ENCODE measurements around the gene PCDHA9. TPM values are rescaled to one million over a fixed set of nuclear protein-coding genes. Genes with fewer than 3 reads are reported as not detected.
"Not testable (repeated sequence)": the region's sequence is repeated elsewhere in the genome, so short reads cannot be mapped to it uniquely, and the experiment has no call there.

PCDHA9 gene
- total RNA-seq, 5 donors from 2014 or later (not counting 1 experiment from before 2014, with no cell fraction given), result not detected

DNA sequence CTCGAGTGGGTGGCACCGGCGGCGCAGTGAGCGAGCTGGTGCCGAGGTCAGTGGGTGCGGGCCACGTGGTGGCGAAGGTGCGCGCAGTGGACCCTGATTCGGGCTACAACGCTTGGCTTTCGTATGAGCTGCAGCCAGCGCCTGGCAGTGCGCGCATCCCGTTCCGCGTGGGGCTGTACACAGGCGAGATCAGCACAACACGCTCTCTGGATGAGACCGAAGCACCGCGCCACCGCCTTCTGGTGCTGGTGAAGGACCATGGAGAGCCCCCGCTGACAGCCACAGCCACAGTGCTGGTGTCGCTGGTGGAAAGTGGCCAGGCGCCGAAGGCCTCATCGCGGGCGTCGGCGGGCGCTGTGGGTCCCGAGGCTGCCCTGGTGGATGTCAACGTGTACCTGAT, 24.7 kb upstream of the PCDHA9 start:
- ATAC-seq (replicated peaks in 1 of 4), result no peak
- Histone ChIP-seq H3K4me3 (ENCODE audit: control insufficient read depth in 1 of 2, extremely low read depth in 1 of 2, low read length in 1 of 2) (no peak overlapping the region), H3K36me3 (ENCODE audit: control insufficient read depth in 2 of 2, extremely low read depth in 1 of 2, insufficient read depth in 1 of 2, low read length in 1 of 2) (no peaks in the 10 kb centered on the region), H3K4me1 (ENCODE audit: control insufficient read depth in 1 of 2, extremely low read depth in 1 of 2, insufficient read depth in 2 of 2, low read length in 2 of 2) (no peaks in the 10 kb centered on the region), H3K27me3 (replicated peaks in 1 of 2; ENCODE audit: control insufficient read depth in 2 of 2, extremely low read depth in 1 of 2, insufficient read depth in 2 of 2, low read length in 1 of 2) (peaks cover 0 to 25% of the 10 kb centered on the region in 2 experiments), H3K9me3 (no peaks in the 10 kb centered on the region), H3K27ac (ENCODE audit: low read length) (no peak overlapping the region)
- peaks cover 19 to 33% of the 10 kb centered on the region in 2 donors for H3K27me3 Mint-ChIP-seq
- no peak overlapping the region for H3K4me3 Mint-ChIP-seq
- H3K4me1 Mint-ChIP-seq, result no peaks in the 10 kb centered on the region
- POLR2A ChIA-PET, result no interaction called here
- no peak for DNase-seq
- WGBS (ENCODE audit: insufficient coverage), result 65% methylated on average over 38 of the region's 38 CpGs
- H3K9me3 Mint-ChIP-seq, result peaks cover 0 to 19% (median 19%) of the 10 kb centered on the region in 3 donors
- no peak overlapping the region for H3K27ac Mint-ChIP-seq
- CTCF ChIA-PET, result no interaction called here
- H3K36me3 Mint-ChIP-seq, result peaks cover 5% of the 10 kb centered on the region

DNA sequence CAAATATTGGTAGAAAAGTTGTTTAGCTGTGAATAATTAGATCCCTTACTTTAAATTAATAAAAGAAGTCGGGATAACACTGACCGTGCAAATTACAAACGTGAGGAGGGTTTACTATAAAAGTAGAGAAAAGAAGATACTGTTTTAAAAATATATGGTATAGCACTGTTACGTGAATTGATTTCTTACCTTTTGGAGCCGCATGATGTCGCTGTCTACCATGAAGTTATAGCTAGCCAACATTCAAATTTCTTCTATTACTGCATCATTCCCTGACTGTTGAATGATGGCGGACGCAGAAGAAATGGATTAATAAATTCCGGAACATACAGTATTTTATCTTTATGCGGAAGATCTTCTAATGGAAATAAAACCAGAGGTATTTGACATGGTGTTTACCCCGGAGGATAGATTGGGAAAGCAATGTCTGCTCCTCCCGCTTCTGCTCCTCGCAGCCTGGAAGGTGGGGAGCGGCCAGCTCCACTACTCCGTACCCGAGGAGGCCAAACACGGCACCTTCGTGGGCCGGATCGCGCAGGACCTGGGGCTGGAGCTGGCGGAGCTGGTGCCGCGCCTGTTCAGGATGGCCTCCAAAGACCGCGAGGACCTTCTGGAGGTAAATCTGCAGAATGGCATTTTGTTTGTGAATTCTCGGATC, 20.3 kb upstream of the PCDHA9 start, which contains the start of gene PCDHA6:
PCDHA6 (plus strand) TSS at position 257 of the 658 bp plus-strand sequence; CDS start at position 389, 132 bp downstream.
- Histone ChIP-seq H3K36me3 (ENCODE audit: control insufficient read depth in 2 of 2, extremely low read depth in 1 of 2, insufficient read depth in 1 of 2, low read length in 1 of 2) (no peaks in the 10 kb centered on the region), H3K4me1 (ENCODE audit: control insufficient read depth in 1 of 2, extremely low read depth in 1 of 2, insufficient read depth in 2 of 2, low read length in 2 of 2) (no peaks in the 10 kb centered on the region), H3K9me3 (no peaks in the 10 kb centered on the region), H3K4me3 (ENCODE audit: control insufficient read depth in 1 of 2, extremely low read depth in 1 of 2, low read length in 1 of 2) (no peak within 1 kb of the TSS), H3K27me3 (replicated peaks in 1 of 2; ENCODE audit: control insufficient read depth in 2 of 2, extremely low read depth in 1 of 2, insufficient read depth in 2 of 2, low read length in 1 of 2) (peaks cover 0 to 27% of the 10 kb centered on the region in 2 experiments), H3K27ac (ENCODE audit: low read length) (no peak within 1 kb of the TSS)
- DNase-seq, result no peak
- ChIA-PET CTCF (no interaction called here), POLR2A (no interaction called here)
- ATAC-seq (replicated peaks in 1 of 4), result no peak
- Mint-ChIP-seq H3K4me1 (no peaks in the 10 kb centered on the region), H3K4me3 (no peak within 1 kb of the TSS), H3K9me3 (peaks cover 4 to 25% (median 13%) of the 10 kb centered on the region in 3 donors), H3K27ac (no peak within 1 kb of the TSS), H3K36me3 (peaks cover 8% of the 10 kb centered on the region), H3K27me3 (peaks cover 27 to 41% of the 10 kb centered on the region in 2 donors)
- WGBS (ENCODE audit: insufficient coverage), result 37% methylated on average over 18 of the region's 27 CpGs

DNA sequence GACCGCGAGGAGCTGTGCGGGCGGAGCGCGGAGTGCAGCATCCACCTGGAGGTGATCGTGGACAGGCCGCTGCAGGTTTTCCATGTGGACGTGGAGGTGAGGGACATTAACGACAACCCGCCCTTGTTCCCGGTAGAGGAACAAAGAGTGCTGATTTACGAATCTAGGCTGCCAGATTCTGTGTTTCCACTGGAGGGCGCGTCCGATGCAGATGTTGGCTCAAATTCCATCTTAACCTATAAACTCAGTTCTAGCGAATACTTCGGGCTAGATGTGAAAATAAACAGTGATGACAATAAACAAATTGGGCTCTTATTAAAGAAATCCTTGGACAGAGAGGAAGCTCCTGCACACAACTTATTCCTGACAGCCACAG, 19.8 kb upstream of the PCDHA9 start:
- ChIA-PET POLR2A (no interaction called here), CTCF (no interaction called here)
- ATAC-seq (replicated peaks in 1 of 4) (no peak), DNase-seq (no peak)
- Histone ChIP-seq H3K27ac (ENCODE audit: low read length) (no peak overlapping the region), H3K4me1 (ENCODE audit: control insufficient read depth in 1 of 2, extremely low read depth in 1 of 2, insufficient read depth in 2 of 2, low read length in 2 of 2) (no peaks in the 10 kb centered on the region), H3K4me3 (ENCODE audit: control insufficient read depth in 1 of 2, extremely low read depth in 1 of 2, low read length in 1 of 2) (no peak overlapping the region), H3K36me3 (ENCODE audit: control insufficient read depth in 2 of 2, extremely low read depth in 1 of 2, insufficient read depth in 1 of 2, low read length in 1 of 2) (no peaks in the 10 kb centered on the region), H3K27me3 (replicated peaks in 1 of 2; ENCODE audit: control insufficient read depth in 2 of 2, extremely low read depth in 1 of 2, insufficient read depth in 2 of 2, low read length in 1 of 2) (peaks cover 0 to 27% of the 10 kb centered on the region in 2 experiments), H3K9me3 (no peaks in the 10 kb centered on the region)
- H3K4me1 Mint-ChIP-seq, result no peaks in the 10 kb centered on the region
- peaks cover 31 to 44% of the 10 kb centered on the region in 2 donors for H3K27me3 Mint-ChIP-seq
- peaks cover 11% of the 10 kb centered on the region for H3K36me3 Mint-ChIP-seq
- H3K4me3 Mint-ChIP-seq, result no peak overlapping the region
- 38% methylated on average over 7 of the region's 18 CpGs for WGBS (ENCODE audit: insufficient coverage)
- H3K27ac Mint-ChIP-seq, result no peak overlapping the region
- peaks cover 8 to 27% (median 17%) of the 10 kb centered on the region in 3 donors for H3K9me3 Mint-ChIP-seq

DNA sequence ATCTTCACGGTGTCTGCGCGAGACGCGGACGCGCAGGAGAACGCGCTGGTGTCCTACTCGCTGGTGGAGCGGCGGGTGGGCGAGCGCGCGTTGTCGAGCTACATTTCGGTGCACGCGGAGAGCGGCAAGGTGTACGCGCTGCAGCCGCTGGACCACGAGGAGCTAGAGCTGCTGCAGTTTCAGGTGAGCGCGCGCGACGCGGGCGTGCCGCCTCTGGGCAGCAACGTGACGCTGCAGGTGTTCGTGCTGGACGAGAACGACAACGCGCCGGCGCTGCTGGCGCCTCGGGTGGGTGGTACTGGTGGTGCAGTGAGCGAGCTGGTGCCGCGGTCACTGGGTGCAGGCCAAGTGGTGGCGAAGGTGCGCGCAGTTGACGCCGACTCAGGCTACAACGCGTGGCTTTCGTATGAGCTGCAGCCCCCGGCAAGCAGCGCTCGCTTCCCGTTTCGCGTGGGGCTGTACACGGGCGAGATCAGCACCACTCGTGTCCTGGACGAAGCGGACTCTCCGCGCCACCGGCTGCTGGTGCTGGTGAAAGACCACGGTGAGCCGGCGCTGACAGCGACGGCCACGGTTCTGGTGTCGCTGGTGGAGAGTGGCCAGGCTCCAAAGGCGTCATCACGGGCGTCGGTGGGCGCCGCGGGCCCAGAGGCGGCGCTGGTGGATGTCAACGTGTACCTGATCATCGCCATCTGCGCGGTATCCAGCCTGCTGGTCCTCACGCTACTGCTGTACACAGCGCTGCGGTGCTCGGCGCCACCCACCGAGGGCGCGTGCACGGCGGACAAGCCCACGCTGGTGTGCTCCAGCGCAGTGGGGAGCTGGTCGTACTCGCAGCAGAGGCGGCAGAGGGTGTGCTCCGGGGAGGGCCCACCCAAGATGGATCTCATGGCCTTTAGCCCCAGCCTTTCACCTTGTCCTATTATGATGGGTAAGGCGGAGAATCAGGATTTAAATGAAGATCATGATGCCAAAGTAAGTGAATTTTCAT, 18.4 kb upstream of the PCDHA9 start:
- H3K27me3 ChIP-seq (replicated peaks in 1 of 2; ENCODE audit: control insufficient read depth in 2 of 2, extremely low read depth in 1 of 2, insufficient read depth in 2 of 2, low read length in 1 of 2), result peaks cover 0 to 23% of the 10 kb centered on the region in 2 experiments
- H3K27ac Mint-ChIP-seq; H3K36me3 ChIP-seq (ENCODE audit: control insufficient read depth in 2 of 2, extremely low read depth in 1 of 2, insufficient read depth in 1 of 2, low read length in 1 of 2); DNase-seq; CTCF ChIA-PET; POLR2A ChIA-PET; H3K9me3 ChIP-seq; H3K4me3 Mint-ChIP-seq; ATAC-seq (replicated peaks in 1 of 4); H3K27ac ChIP-seq (ENCODE audit: low read length); H3K4me1 Mint-ChIP-seq; H3K4me3 ChIP-seq (ENCODE audit: control insufficient read depth in 1 of 2, extremely low read depth in 1 of 2, low read length in 1 of 2); H3K4me1 ChIP-seq (ENCODE audit: control insufficient read depth in 1 of 2, extremely low read depth in 1 of 2, insufficient read depth in 2 of 2, low read length in 2 of 2): not testable (repeated sequence)
- Mint-ChIP-seq H3K36me3 (peaks cover 11% of the 10 kb centered on the region), H3K9me3 (peaks cover 8 to 31% (median 23%) of the 10 kb centered on the region in 3 donors), H3K27me3 (peaks cover 40 to 52% of the 10 kb centered on the region in 2 donors)
- WGBS (ENCODE audit: insufficient coverage), result 61% methylated on average over 95 of the region's 106 CpGs

DNA sequence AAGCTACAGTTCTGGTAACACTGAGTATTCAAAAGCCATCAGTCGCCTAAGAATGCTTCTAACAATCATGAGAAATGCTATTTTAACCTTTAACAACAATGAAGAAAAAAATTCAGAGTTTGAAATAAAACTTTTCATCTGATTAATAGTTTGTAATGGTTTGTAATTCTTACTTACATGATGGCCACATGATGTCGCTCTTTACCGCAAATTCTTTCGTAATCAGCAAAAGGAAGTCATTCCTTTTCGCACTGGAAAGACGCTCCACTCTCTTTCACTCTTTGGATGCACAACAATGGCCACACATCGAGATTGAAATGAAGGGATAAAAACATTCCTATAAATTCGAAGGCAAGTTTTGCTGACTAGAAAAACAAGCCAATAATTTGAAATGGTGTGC, 14.2 kb upstream of the PCDHA9 start, which contains the start of gene PCDHA7:
PCDHA7 (plus strand) TSS at position 277 of the 400 bp plus-strand sequence; CDS start at position 392, 115 bp downstream.
- Mint-ChIP-seq H3K9me3 (peaks cover 8 to 19% (median 15%) of the 10 kb centered on the region in 3 donors), H3K4me1 (peaks cover 0 to 3% (median 0%) of the 10 kb centered on the region in 3 donors), H3K27me3 (peaks cover 28 to 34% of the 10 kb centered on the region in 2 donors), H3K4me3 (no peak within 1 kb of the TSS), H3K27ac (peak within 1 kb of the TSS in 1 of 2 donors; percentile 23), H3K36me3 (peaks cover 4% of the 10 kb centered on the region)
- no peaks in the 10 kb centered on the region for H3K36me3 ChIP-seq (ENCODE audit: control insufficient read depth in 2 of 2, extremely low read depth in 1 of 2, insufficient read depth in 1 of 2, low read length in 1 of 2)
- H3K27ac ChIP-seq (ENCODE audit: low read length), result no peak within 1 kb of the TSS
- DNase-seq (no peak), ATAC-seq (replicated peaks in 1 of 4) (no peak)
- no peak within 1 kb of the TSS for H3K4me3 ChIP-seq (ENCODE audit: control insufficient read depth in 1 of 2, extremely low read depth in 1 of 2, low read length in 1 of 2)
- H3K27me3 ChIP-seq (replicated peaks in 1 of 2; ENCODE audit: control insufficient read depth in 2 of 2, extremely low read depth in 1 of 2, insufficient read depth in 2 of 2, low read length in 1 of 2), result peaks cover 0 to 21% of the 10 kb centered on the region in 2 experiments
- H3K9me3 ChIP-seq, result no peaks in the 10 kb centered on the region
- CTCF ChIA-PET, result no interaction called here
- WGBS (ENCODE audit: insufficient coverage), result no CpG with 5 or more reads among the region's 8 CpGs
- H3K4me1 ChIP-seq (ENCODE audit: control insufficient read depth in 1 of 2, extremely low read depth in 1 of 2, insufficient read depth in 2 of 2, low read length in 2 of 2), result no peaks in the 10 kb centered on the region
- POLR2A ChIA-PET, result no interaction called here

DNA sequence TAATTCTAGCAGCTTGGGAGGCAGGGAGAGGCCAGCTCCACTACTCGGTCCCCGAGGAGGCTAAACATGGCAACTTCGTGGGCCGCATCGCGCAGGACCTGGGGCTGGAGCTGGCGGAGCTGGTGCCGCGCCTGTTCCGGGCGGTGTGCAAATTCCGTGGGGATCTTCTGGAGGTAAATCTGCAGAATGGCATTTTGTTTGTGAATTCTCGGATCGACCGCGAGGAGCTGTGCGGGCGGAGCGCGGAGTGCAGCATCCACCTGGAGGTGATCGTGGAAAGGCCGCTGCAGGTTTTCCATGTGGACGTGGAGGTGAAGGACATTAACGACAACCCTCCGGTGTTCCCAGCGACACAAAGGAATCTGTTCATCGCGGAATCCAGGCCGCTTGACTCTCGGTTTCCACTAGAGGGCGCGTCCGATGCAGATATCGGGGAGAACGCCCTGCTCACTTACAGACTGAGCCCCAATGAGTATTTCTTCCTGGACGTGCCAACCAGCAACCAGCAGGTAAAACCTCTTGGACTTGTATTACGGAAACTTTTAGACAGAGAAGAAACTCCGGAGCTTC, 13.7 kb upstream of the PCDHA9 start:
- Mint-ChIP-seq H3K27me3 (peaks cover 30 to 37% of the 10 kb centered on the region in 2 donors), H3K9me3 (peaks cover 8 to 19% (median 15%) of the 10 kb centered on the region in 3 donors)
- H3K4me1 Mint-ChIP-seq; H3K36me3 ChIP-seq (ENCODE audit: control insufficient read depth in 2 of 2, extremely low read depth in 1 of 2, insufficient read depth in 1 of 2, low read length in 1 of 2); H3K36me3 Mint-ChIP-seq; H3K9me3 ChIP-seq; H3K27ac Mint-ChIP-seq; H3K27ac ChIP-seq (ENCODE audit: low read length); H3K4me3 Mint-ChIP-seq; POLR2A ChIA-PET; H3K4me3 ChIP-seq (ENCODE audit: control insufficient read depth in 1 of 2, extremely low read depth in 1 of 2, low read length in 1 of 2); DNase-seq; CTCF ChIA-PET; H3K4me1 ChIP-seq (ENCODE audit: control insufficient read depth in 1 of 2, extremely low read depth in 1 of 2, insufficient read depth in 2 of 2, low read length in 2 of 2); ATAC-seq (replicated peaks in 1 of 4): not testable (repeated sequence)
- peaks cover 0 to 21% of the 10 kb centered on the region in 2 experiments for H3K27me3 ChIP-seq (replicated peaks in 1 of 2; ENCODE audit: control insufficient read depth in 2 of 2, extremely low read depth in 1 of 2, insufficient read depth in 2 of 2, low read length in 1 of 2)
- WGBS (ENCODE audit: insufficient coverage), result 47% methylated on average over 19 of the region's 38 CpGs

Measured in T-cell (primary cell).